C4-2B (cell line): ENCODE measurements around the gene SPA17.

Source experiments
- H3K27ac ChIP-seq: fragments of 450-650 bp; 2 replicates; pipeline ENCODE4 v1.5.1; 2017
- ZFX ChIP-seq: fragments of 450-650 bp; IDR thresholded peaks from 2 replicates; pipeline ENCODE4 v1.6.1; 2017
- TF ChIP-seq, protein P1 (sequence below): fragments of 450-650 bp; conservative IDR thresholded peaks from 2 replicates; pipeline ENCODE4 v1.5.1; 2017; ENCODE audit warnings: mild to moderate bottlenecking

The SPA17 gene

DNA sequence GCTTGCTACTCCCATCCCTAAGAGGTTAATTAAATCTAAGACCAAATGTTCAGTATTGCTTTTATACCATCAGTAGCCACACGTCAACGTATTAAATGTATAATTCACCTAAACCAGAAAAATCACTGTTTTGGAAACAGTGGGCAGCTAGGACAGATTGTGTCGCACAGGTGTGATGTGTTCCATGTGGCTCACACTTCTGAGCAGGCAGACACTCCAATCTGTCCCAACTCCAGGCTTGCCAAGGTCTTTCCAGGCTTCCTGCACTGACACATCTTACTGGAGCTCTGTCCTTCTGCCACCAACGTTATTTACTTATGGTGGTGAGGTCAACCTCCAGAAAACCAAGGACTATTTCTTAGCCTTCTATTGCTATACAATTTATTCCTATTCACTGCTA lies 11.6 kb upstream of the SPA17 start:
- TF ChIP-seq ZFX = no peak
- TF ChIP-seq, protein P1, sequence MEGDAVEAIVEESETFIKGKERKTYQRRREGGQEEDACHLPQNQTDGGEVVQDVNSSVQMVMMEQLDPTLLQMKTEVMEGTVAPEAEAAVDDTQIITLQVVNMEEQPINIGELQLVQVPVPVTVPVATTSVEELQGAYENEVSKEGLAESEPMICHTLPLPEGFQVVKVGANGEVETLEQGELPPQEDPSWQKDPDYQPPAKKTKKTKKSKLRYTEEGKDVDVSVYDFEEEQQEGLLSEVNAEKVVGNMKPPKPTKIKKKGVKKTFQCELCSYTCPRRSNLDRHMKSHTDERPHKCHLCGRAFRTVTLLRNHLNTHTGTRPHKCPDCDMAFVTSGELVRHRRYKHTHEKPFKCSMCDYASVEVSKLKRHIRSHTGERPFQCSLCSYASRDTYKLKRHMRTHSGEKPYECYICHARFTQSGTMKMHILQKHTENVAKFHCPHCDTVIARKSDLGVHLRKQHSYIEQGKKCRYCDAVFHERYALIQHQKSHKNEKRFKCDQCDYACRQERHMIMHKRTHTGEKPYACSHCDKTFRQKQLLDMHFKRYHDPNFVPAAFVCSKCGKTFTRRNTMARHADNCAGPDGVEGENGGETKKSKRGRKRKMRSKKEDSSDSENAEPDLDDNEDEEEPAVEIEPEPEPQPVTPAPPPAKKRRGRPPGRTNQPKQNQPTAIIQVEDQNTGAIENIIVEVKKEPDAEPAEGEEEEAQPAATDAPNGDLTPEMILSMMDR = no peak

DNA sequence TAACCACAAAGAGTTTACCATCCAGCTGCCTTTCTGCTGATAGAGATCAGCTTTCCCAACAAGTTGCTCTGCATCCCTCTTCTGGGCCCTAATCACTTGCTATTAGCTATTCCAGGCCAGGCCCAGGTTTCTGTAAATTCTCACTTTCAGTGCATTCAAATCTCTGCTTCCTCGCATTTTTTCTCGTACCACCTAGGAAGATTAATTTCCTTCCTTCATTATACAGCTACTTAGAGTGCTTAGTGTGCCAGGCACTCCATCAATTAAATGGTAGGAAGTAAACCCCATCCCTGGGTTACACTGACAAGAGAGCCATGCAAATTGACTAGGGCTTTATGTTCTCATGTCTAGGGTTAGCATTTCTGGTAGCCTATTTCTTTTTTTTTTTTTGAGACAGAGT lies 9.8 kb upstream of the SPA17 start:
- no peak overlapping the region for H3K27ac ChIP-seq
- TF ChIP-seq, protein P1 = no peak
- no peak; the same call in 1 of the 2 replicates for TF ChIP-seq ZFX

More for the DNA sequence above, 11.6 kb upstream of the SPA17 start:
- no peak overlapping the region for H3K27ac ChIP-seq

DNA sequence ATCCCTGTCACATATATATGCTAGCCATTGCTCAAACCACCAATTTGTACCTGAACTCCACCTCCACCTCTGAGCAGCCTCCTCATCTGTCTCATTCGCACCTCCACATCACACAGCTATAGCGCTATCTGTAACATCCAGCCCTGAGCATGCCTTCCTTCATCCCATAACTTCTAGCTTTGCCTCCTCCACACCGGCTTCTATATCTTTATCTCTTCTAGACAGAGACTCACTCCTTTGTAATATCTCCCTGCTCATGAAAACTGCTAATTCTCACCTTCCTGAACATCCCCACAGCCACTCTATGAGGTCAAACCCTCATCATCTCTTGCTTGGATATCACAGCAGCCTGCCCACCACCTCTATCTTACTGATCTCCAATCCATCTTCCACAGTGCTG lies 6.1 kb upstream of the SPA17 start:
- H3K27ac ChIP-seq = no peak overlapping the region
- TF ChIP-seq ZFX = no peak
- TF ChIP-seq, protein P1 = no peak

DNA sequence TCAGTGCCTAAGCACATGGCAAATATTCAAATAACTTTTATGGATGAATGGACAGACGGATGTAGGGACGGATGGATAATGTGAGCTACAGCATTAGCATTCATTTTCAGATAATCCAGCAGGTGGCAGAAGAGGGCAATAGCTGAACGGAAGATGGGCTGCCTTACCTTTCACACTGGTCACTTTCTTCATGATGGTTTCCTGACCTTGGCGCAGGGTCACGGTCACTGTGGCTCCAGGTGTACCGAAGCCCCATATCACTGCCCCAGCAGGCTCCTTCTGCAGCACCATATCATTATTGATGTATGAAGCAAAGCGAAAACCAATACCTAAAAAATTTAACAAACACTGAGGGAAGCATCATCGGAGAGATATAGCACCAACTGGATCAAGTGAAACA lies 4.5 kb upstream of the SPA17 start:
- TF ChIP-seq, protein P1 = peak; percentile 92
- TF ChIP-seq ZFX = no peak
- H3K27ac ChIP-seq = no peak overlapping the region

DNA sequence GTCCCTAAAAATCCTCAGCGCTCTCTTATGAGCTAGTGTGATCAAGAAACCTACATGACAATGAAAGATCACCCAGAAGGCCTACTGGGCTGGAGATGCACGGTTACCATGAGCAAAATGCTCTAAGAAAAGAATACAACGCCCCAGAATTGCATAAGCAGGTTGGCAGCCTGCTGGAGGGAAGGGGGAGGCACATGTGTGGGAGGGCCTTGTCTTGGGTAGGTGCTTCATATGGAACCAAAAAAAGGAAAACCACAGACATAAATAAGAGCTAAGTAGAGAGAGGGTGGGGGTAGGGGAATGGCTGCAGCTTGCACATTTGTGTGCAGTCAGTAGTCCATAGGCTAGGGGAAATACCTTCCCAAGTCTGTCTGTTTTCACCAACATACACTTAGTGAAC lies 3.0 kb upstream of the SPA17 start:
- no peak overlapping the region for H3K27ac ChIP-seq
- no peak for TF ChIP-seq ZFX

DNA sequence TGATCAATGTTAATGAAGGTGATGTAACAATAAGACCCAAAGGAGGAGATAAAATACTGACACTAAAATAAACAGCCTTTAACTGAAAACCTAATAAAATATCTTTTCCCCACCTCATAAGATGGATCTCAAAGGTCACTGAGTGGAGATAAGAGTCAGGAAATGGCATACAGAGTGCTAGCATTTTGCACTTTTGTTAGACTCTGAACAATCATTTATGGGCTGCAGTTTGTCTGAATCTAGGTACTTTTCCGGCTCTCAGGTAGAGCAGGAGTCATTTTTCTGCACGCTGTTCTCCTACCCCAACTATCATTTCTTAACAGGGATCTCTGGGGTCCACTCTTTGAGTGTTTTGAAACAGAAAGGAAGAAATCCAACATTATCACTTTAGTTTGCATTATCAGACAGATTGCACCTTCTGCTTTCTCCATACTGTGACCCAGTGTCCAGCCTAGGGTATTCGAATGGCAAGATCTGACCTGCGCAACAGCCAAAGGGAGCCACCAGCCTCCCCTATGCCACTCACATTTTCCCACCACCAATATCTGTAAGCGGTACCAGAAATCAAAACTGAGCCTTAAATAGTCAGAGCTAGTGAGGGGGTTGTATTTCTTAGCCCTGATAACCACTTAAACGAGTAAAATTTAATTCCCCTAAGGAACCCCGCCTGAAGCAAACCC lies 1.0 kb upstream of the SPA17 start:
- peak overlapping the region; percentile 76 for H3K27ac ChIP-seq
- TF ChIP-seq, protein P1 = no peak
- TF ChIP-seq ZFX = no peak

DNA sequence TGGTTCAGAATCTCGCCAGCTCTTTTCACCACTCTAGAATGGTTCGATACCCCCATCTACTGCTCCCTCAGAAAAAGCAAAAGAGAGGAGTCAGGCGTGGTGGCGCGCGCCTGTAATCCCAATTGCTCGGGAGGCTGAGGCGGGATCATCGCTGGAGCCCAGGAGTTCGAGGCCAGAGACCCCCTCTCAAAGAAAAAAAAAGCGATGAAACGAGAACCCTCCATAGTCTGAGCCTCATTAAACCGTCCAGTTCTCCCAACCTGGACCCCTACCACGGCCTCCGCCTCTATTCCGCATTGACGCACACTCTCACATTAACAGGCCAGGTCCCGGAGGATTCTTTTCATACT lies 439 bp downstream of the SPA17 start:
- TF ChIP-seq, protein P1 = no peak
- no peak for TF ChIP-seq ZFX
- H3K27ac ChIP-seq = peak overlapping the region; percentile 76

DNA sequence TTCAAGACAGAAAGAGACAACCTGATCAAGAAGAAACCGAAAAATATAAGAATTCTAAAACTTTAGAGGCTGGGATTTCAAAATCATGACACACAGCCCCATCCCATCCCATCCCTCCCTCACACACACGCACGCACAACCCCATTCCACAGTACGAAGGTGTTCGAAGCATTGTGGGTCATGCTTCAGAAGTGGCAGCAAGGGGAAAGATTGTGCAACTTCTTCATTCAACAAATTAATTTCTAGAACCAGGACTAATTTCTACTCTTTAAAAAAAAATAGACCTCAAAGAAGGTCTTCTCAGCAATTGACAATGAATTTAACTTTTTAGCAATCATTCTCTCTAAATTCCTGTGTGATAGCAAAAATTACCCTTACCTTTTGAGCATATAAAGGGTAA lies 867 bp downstream of the SPA17 start:
- H3K27ac ChIP-seq = peak overlapping the region; percentile 76
- TF ChIP-seq, protein P1 = no peak
- no peak for TF ChIP-seq ZFX
